Astrocyte of the spinal cord (primary cell): ENCODE measurements around the gene NCOA1.

Experiments used
- DNase-seq: peaks from one replicate; pipeline ENCODE4 v3.0.0; 2011; ENCODE audit warnings: low read depth, low spot score
- H3K4me3 ChIP-seq: 2 replicates; pipeline ENCODE4 v1.5.1; 2011; ENCODE audit warnings: low read depth, mild to moderate bottlenecking, low read length, moderate library complexity
- in situ Hi-C: cut with HindIII; loops from 2 replicates; pipeline ENCODE4 v1.10.0; 2017; ENCODE audit warnings: low sequenced_read_pairs
- TF ChIP-seq, protein P1 (sequence below): IDR thresholded peaks from 2 replicates; pipeline ENCODE4 v1.5.1; 2012; ENCODE audit warnings: low read depth, mild to moderate bottlenecking, low read length, inconsistent platforms

The NCOA1 gene

DNA sequence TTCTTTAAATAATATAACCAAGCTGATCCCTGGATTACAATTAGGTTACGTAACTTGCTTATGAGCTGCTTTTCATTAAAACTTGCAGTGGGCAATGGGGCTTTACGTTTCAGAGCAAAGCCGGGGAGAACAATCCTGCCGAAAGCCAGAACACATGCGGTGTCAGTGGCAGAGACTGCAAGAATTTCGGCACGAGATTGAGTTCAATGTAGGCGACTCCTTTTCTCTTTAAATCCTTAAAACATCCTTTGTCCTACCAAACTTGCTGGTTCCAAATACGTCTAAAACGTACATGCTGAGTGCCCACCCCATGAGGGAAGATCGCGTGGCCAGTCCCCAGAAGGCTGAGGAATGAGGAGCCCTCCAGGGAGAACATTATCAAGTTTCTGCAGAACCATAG lies 36.8 kb upstream of the NCOA1 start:
- H3K4me3 ChIP-seq, result peak overlapping the region; percentile 32
- peak; percentile 58 for DNase-seq
- TF ChIP-seq, protein P1, sequence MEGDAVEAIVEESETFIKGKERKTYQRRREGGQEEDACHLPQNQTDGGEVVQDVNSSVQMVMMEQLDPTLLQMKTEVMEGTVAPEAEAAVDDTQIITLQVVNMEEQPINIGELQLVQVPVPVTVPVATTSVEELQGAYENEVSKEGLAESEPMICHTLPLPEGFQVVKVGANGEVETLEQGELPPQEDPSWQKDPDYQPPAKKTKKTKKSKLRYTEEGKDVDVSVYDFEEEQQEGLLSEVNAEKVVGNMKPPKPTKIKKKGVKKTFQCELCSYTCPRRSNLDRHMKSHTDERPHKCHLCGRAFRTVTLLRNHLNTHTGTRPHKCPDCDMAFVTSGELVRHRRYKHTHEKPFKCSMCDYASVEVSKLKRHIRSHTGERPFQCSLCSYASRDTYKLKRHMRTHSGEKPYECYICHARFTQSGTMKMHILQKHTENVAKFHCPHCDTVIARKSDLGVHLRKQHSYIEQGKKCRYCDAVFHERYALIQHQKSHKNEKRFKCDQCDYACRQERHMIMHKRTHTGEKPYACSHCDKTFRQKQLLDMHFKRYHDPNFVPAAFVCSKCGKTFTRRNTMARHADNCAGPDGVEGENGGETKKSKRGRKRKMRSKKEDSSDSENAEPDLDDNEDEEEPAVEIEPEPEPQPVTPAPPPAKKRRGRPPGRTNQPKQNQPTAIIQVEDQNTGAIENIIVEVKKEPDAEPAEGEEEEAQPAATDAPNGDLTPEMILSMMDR, result no peak
- in situ Hi-C loops, result no loop called here

DNA sequence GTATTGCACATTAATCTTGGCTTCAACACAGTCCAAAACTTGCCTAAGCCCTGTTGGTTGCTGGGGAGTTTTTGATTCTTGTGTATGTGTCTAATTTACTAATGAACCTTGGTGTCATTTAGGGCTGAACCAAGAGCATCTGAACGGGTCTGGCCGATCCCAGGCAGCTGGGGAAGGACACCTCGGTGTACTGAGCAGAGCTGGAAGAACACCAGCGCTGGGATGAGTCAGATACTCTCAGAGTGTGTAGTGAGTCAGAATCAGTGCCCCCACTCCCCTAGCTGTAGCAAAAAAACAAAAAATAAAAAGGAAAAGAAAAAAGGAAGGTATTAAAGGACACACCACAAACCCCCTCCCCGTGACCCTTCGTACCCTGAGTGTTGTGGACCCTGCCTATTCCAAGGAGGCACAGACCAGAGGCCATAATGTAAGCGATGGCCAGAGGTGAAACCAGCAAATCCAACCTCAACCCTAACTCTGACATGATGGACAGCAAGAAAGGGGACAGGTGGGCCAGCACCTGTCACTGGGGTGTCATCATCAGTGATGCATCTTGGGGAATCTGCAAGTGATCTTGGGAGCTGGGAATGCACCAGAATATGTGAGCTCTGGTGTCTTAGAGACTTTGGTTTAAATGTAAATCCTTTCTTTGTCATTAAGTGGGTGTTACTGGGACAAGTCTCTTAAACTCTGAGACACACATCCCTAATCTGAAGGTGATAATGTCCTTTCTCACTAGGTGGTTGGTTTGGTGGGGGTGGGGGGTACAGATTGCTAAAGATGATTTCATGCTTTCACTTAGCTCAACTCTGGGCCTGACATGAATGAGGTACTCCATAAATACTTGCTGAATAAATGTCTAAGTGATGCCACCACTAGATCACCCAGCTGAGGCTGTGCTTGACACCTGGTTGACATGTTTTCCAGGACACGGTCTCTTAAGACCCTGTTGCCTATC lies 34.2 kb upstream of the NCOA1 start:
- peak; percentile 76 for DNase-seq
- TF ChIP-seq, protein P1, result no peak
- in situ Hi-C loops, result no loop called here
- no peak overlapping the region for H3K4me3 ChIP-seq

DNA sequence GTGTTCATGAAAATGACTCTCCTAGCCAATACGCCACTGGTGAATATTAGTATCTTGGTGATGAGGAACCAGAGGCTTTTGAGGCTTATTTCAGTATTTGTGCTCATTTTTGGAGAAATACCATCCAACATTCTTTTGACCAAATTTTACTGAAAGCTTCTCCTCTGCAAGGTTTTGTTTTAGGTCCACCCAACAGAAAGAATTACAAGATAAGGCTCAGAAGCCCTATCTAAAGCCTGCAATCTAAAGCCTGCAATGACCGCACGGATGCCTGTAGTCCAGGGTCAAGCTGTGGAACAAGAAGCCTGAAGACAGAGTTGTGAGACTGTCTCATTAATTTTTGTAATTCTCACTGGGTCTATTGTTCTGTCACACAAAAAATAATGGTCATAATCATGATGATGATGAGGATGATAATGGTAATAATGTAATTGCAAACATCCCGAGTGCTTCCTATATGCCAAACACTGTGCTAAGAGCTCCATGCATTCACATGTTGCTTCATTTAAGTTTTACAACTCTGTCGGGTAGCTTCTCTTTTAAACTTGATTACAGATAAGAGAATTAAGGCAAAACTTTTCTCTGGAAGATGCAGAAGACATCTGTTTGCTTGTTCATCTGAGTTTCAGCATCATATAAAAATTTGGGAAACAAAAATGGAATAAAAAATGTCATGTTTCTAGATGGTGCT lies 33.2 kb upstream of the NCOA1 start:
- TF ChIP-seq, protein P1, result no peak
- in situ Hi-C loops, result no loop called here
- H3K4me3 ChIP-seq, result no peak overlapping the region
- DNase-seq, result no peak

DNA sequence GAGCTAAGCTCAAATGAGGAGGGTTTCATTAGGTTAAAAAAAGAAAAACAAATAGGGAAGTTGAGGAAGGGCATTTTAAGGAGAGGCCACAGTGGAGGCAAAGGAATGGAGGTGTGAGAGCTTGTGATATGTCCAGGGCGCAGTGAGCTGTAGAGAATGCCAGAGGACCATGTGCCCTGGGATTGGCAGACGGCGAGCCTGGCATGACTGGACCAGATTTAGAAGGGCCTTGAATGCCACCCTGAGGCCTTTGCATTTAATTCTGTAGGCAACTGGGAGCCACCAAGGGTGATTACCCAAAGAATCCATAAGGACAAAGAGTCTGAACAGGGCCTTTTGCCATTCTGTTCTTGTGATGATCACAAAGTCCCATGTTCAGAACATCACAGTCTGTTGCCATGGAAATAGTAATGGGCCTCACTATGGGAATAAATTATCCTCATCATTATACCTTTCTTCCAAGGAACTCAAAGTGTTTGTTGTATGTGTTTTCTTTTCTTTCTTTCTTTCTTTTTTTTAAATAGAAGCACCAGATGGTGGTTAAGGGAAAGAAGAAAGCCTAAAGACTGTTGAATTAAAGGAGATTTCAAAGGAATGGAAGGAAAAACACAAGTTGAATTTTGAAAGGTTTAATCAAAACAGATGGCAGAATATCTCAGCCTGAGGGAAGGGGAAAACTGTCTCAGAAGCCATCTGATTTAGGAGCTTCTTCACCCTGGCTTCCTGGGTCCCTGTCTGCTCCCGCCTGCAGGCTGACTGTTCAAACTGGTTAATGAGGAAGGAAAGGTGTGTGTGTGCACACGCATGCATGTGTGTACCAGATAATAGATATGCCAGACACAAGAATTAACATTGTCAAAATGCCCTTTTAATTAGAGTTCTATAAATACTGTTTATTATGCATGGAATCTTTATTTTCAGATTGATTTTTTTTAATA lies 31.6 kb upstream of the NCOA1 start:
- H3K4me3 ChIP-seq, result no peak overlapping the region
- no peak for DNase-seq
- in situ Hi-C loops, result no loop called here
- TF ChIP-seq, protein P1, result no peak

DNA sequence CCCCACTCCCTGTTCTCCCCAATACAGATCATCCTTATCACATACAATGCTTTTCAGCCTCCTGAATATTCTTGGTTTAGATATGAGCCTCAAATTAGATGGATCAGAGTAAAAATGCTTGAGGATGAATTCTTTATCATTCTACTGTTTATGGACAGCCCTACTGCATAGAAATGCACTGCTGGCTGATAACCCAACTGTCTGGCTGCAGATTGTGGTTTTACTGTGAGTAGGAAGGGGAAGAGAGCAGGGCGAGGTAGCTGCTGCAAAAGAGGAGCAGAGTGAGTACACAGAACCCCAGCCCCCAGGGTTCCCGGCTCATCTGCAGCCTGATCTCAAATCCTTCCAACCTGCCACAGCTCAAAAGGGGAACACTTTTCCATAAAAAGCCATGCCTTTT lies 29.4 kb upstream of the NCOA1 start:
- no peak for DNase-seq
- TF ChIP-seq, protein P1, result no peak
- H3K4me3 ChIP-seq, result no peak overlapping the region
- in situ Hi-C loops, result no loop called here

DNA sequence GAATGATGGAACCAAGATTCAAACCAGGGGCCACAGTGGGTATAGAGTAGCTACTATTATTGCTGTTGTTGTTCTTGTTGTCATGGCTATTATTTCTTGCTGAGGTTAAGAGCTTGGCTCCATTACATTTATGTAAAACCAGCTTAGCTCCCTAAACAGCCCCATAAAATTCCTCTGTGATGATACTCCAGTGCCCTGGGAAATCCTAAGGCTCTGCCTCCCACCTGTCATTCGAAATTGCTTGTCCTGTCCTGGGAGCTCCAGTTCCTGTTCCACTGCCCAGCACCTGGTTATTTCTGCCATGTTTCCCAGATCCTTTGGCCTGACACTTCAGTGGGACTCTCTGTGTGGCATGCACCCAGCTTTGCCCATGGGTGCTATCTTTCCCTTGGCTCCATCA lies 27.8 kb upstream of the NCOA1 start:
- TF ChIP-seq, protein P1, result no peak
- in situ Hi-C loops, result no loop called here
- no peak overlapping the region for H3K4me3 ChIP-seq
- no peak for DNase-seq
